ENCODE results near the gene LRRIQ4.

The LRRIQ4 gene

GRCh38 chr3:169836942-169837275 is 24.2 kb downstream of the LRRIQ4 start:
- TF ChIP-seq CTCF (conservative IDR thresholded peaks at IDR 0.05; ENCODE audit: low read depth, low read length) = no peak
- Histone ChIP-seq H3K79me2 (ENCODE audit: insufficient read depth, low read depth) (no peaks in the 10 kb centered on the region), H2AFZ (ENCODE audit: low read depth) (no peak overlapping the region), H3K4me2 (no peak overlapping the region), H3K4me1 (ENCODE audit: low read depth, poor library complexity, severe bottlenecking) (no peaks in the 10 kb centered on the region), H4K20me1 (ENCODE audit: insufficient read depth) (no peaks in the 10 kb centered on the region), H3K4me3 (IDR thresholded peaks at IDR 0.05; ENCODE audit: insufficient read depth, low read depth, low read length) (no peak overlapping the region), H3K27me3 (ENCODE audit: insufficient read depth, low read depth) (no peaks in the 10 kb centered on the region), H3K27ac (no peak overlapping the region), H3K36me3 (ENCODE audit: insufficient read depth) (no peaks in the 10 kb centered on the region), H3K9ac (no peak overlapping the region)

DNA sequence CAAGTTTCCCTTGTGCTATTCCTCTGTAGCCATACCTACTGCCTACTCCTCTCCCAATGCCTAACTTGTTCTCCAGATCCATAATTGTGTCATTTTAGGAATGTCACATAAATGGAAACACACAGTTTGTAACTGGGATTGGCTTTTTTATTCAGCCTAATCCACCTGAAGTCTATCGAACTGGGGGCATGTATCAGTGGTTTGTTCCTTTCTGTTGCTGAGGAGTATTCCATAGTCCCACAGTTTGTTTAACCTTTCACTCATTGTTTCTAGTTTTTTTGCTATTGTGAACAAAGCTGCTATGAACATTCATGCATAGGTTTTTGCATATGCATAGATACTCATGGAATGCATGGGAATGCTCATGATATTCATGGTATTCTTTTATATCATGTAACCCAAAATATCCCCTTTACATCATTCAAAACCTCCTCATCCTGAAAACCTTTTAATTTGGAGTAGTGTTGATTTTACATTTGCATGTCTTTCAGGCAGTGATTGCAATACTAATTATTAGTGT is 25.9 kb downstream of the LRRIQ4 start:
- Histone ChIP-seq H3K79me2 (ENCODE audit: insufficient read depth, low read depth) (no peaks in the 10 kb centered on the region), H3K4me2 (no peak overlapping the region)
- TF ChIP-seq CTCF (conservative IDR thresholded peaks at IDR 0.05; ENCODE audit: low read depth, low read length) = no peak

DNA sequence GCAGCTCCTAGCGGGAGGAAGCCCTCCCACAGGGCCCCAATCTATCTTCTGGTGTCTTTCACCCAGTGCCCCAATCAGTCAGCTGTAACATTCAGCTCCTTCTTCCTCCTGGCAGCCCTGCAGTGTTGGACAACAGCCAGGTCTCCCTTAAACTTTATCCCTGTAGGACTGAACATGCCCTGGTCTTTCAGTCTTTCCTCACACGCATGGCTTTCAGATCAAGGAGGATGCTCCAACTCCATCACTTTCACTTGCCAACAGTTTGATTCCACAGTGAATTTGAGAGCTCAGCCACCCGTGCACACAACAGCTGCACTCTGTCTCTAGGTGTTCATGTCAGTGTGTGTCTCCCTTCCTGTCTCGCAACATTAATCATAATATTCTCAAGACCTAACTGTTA is 28.5 kb downstream of the LRRIQ4 start:
- Histone ChIP-seq H3K27ac (no peak overlapping the region), H3K9ac (no peak overlapping the region), H3K36me3 (ENCODE audit: insufficient read depth) (no peaks in the 10 kb centered on the region), H2AFZ (ENCODE audit: low read depth) (no peak overlapping the region), H3K4me2 (no peak overlapping the region), H3K4me1 (ENCODE audit: low read depth, poor library complexity, severe bottlenecking) (no peaks in the 10 kb centered on the region), H3K4me3 (IDR thresholded peaks at IDR 0.05; ENCODE audit: insufficient read depth, low read depth, low read length) (no peak overlapping the region), H4K20me1 (ENCODE audit: insufficient read depth) (no peaks in the 10 kb centered on the region), H3K27me3 (ENCODE audit: insufficient read depth, low read depth) (no peaks in the 10 kb centered on the region), H3K79me2 (ENCODE audit: insufficient read depth, low read depth) (no peaks in the 10 kb centered on the region)
- TF ChIP-seq CTCF (conservative IDR thresholded peaks at IDR 0.05; ENCODE audit: low read depth, low read length) = no peak

More for the DNA sequence above, 25.9 kb downstream of the LRRIQ4 start:
- Histone ChIP-seq H3K9ac (no peak overlapping the region), H3K27me3 (ENCODE audit: insufficient read depth, low read depth) (no peaks in the 10 kb centered on the region), H3K4me1 (ENCODE audit: low read depth, poor library complexity, severe bottlenecking) (no peaks in the 10 kb centered on the region), H3K36me3 (ENCODE audit: insufficient read depth) (no peaks in the 10 kb centered on the region), H2AFZ (ENCODE audit: low read depth) (no peak overlapping the region), H4K20me1 (ENCODE audit: insufficient read depth) (no peaks in the 10 kb centered on the region), H3K4me3 (IDR thresholded peaks at IDR 0.05; ENCODE audit: insufficient read depth, low read depth, low read length) (no peak overlapping the region), H3K27ac (no peak overlapping the region)

DNA sequence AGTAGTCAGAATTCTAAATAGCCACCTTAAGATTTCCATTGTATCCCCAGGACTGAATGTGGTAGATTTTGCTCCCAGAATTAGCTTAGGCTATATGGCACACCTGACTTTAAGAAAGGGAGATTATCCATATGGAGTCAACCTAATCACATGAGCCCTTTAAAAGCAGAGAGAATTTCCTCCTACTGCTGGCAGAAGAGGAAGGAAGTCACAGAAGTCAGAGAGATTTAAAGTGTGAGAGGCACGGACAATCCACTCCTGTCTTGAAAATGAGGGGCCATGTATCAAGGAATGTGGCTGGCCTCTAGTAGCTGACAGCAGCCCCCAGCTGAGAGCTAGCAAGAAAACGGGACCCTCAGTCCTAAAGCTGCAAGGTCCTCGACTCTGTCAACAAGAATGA is 30.3 kb downstream of the LRRIQ4 start:
- Histone ChIP-seq H3K4me3 (IDR thresholded peaks at IDR 0.05; ENCODE audit: insufficient read depth, low read depth, low read length) (no peak overlapping the region), H3K27me3 (ENCODE audit: insufficient read depth, low read depth) (no peaks in the 10 kb centered on the region), H3K79me2 (ENCODE audit: insufficient read depth, low read depth) (no peaks in the 10 kb centered on the region), H3K4me1 (ENCODE audit: low read depth, poor library complexity, severe bottlenecking) (no peaks in the 10 kb centered on the region), H3K27ac (no peak overlapping the region), H4K20me1 (ENCODE audit: insufficient read depth) (no peaks in the 10 kb centered on the region), H2AFZ (ENCODE audit: low read depth) (no peak overlapping the region), H3K4me2 (no peak overlapping the region), H3K9ac (no peak overlapping the region), H3K36me3 (ENCODE audit: insufficient read depth) (no peaks in the 10 kb centered on the region)
- TF ChIP-seq CTCF (conservative IDR thresholded peaks at IDR 0.05; ENCODE audit: low read depth, low read length) = no peak
